ENCODE results near the gene TTC39A.

The TTC39A gene

GRCh38 chr1:51306950-51307349 is 23.4 kb downstream of the TTC39A start:
- TF ChIP-seq CTCF (IDR thresholded peaks at IDR 0.05; ENCODE audit: borderline replicate concordance, control extremely low read depth, extremely low read depth, insufficient read depth, missing control alignments): no peak
- DNase-seq (ENCODE audit: low spot score): no peak
- in situ Hi-C loops (cut with MboI; ENCODE audit: low sequenced_read_pairs, unreplicated experiment): no loop called here

- in situ Hi-C loops (cut with MboI; ENCODE audit: low sequenced_read_pairs, unreplicated experiment): no loop called here
- DNase-seq (ENCODE audit: low spot score): no peak
- no peak for TF ChIP-seq CTCF (IDR thresholded peaks at IDR 0.05; ENCODE audit: borderline replicate concordance, control extremely low read depth, extremely low read depth, insufficient read depth, missing control alignments)
Measured at GRCh38 chr1:51305371-51305823, 25.0 kb downstream of the TTC39A start.

- no peak for DNase-seq (ENCODE audit: low spot score)
- no peak for TF ChIP-seq CTCF (IDR thresholded peaks at IDR 0.05; ENCODE audit: borderline replicate concordance, control extremely low read depth, extremely low read depth, insufficient read depth, missing control alignments)
- in situ Hi-C loops (cut with MboI; ENCODE audit: low sequenced_read_pairs, unreplicated experiment): no loop called here
Measured at GRCh38 chr1:51304360-51304759, 26.0 kb downstream of the TTC39A start.

GRCh38 chr1:51303751-51304251 is 26.6 kb downstream of the TTC39A start:
- TF ChIP-seq CTCF (IDR thresholded peaks at IDR 0.05; ENCODE audit: borderline replicate concordance, control extremely low read depth, extremely low read depth, insufficient read depth, missing control alignments): no peak
- in situ Hi-C loops (cut with MboI; ENCODE audit: low sequenced_read_pairs, unreplicated experiment): no loop called here
- peak; percentile 69 for DNase-seq (ENCODE audit: low spot score)

GRCh38 chr1:51303315-51303714 is 27.0 kb downstream of the TTC39A start:
- peak; percentile 28 for DNase-seq (ENCODE audit: low spot score)
- no peak for TF ChIP-seq CTCF (IDR thresholded peaks at IDR 0.05; ENCODE audit: borderline replicate concordance, control extremely low read depth, extremely low read depth, insufficient read depth, missing control alignments)
- in situ Hi-C loops (cut with MboI; ENCODE audit: low sequenced_read_pairs, unreplicated experiment): no loop called here

- TF ChIP-seq CTCF (IDR thresholded peaks at IDR 0.05; ENCODE audit: borderline replicate concordance, control extremely low read depth, extremely low read depth, insufficient read depth, missing control alignments): no peak
- in situ Hi-C loops (cut with MboI; ENCODE audit: low sequenced_read_pairs, unreplicated experiment): no loop called here
- DNase-seq (ENCODE audit: low spot score): peak; percentile 38
Measured at GRCh38 chr1:51302746-51303145, 27.6 kb downstream of the TTC39A start.

Data from GM13976 (cell line).